Sigmoid colon (tissue), 7 donors: Measurements from ENCODE around the gene APRT. TPM values are rescaled to one million over a fixed set of nuclear protein-coding genes. Genes with fewer than 3 reads are reported as not detected.

ENCODE experiments used
- DNase-seq: peaks from one replicate; pipeline ENCODE4 v3.0.0-alpha.2; 2019
- H3K27ac ChIP-seq, 4 donors: fragments of 200-600 bp; sonication (generic); one replicate each; pipeline ENCODE4 v1.5.1; 2016 to 2019; ENCODE audit warnings: mild to moderate bottlenecking in 1 of 4
- H3K27me3 ChIP-seq, 3 donors: fragments of 200-600 bp; sonication (generic); one replicate each; pipeline ENCODE4 v1.5.1; 2019; ENCODE audit warnings: mild to moderate bottlenecking in 1 of 3
- H3K36me3 ChIP-seq, 4 donors: fragments of 200-600 bp; sonication (generic); one replicate each; pipeline ENCODE4 v1.5.1; 2016 to 2019
- H3K4me1 ChIP-seq, 4 donors: fragments of 200-600 bp; sonication (generic); one replicate each; pipeline ENCODE4 v1.5.1; 2017 to 2019
- H3K4me3 ChIP-seq, 4 donors: fragments of 200-600 bp; sonication (generic); one replicate each; pipeline ENCODE4 v1.5.1; 2017 to 2019; ENCODE audit warnings: mild to moderate bottlenecking in 2 of 4, moderate library complexity in 1 of 4
- H3K9me3 ChIP-seq, 4 donors: fragments of 200-600 bp in 3 of 4; sonication (generic) in 3 of 4; one replicate each; pipeline versions ENCODE4 v1.5.1 to v1.6.1; 2013 to 2019
- EP300 ChIP-seq, 4 donors: sonication (generic); formaldehyde crosslinking; IDR thresholded peaks; one replicate each; pipeline ENCODE4 v1.6.1; 2017; ENCODE audit warnings: antibody characterized with exemption in 4 of 4
- POLR2A ChIP-seq, 2 donors: fragments of 450-650 bp; IDR thresholded peaks; one replicate each; pipeline ENCODE4 v1.6.1; 2016; ENCODE audit warnings: antibody characterized with exemption in 2 of 2, mild to moderate bottlenecking in 2 of 2, moderate library complexity in 2 of 2
- POLR2AphosphoS5 ChIP-seq, 4 donors: sonication (generic); formaldehyde crosslinking; IDR thresholded peaks; one replicate each; pipeline ENCODE4 v1.6.1; 2017; ENCODE audit warnings: antibody characterized with exemption in 4 of 4
- WGBS, 2 donors: extraction: QIAGEN DNeasy Blood & Tissue Kit; methylation state at CpG; one replicate each; pipeline ENCODE4 v1.1.7; 2013; 5-methylcytosine and 5-hydroxymethylcytosine counted together
- intact Hi-C: fragments of 100-400 bp; cut with DNase I; formaldehyde crosslinking; loops from one replicate; pipeline ENCODE4 v1.15.1; 2023
- polyA plus RNA-seq, 3 donors: library from polyadenylated mRNA; stranded (reverse); fragments of 200-250 nt; gene quantifications; one replicate each; pipeline ENCODE4 v1.2.3, GENCODE V29; 2013
- total RNA-seq, 4 donors: library from RNA; depleted of rRNA; stranded (reverse); fragments of >200 nt; gene quantifications; one replicate each; pipeline ENCODE4 v1.1.0, GENCODE V29; 2016
- TF ChIP-seq, protein P1 (sequence below), 4 experiments: fragments of 450-650 bp in 3 of 4; fragments of 200-600 bp in 1 of 4; IDR thresholded peaks; one replicate each; pipeline ENCODE4 v1.5.1; 2016 to 2019; ENCODE audit warnings: antibody characterized with exemption in 4 of 4, mild to moderate bottlenecking in 3 of 4, moderate library complexity in 2 of 4
- donor health status: healthy with polysubstance abuse.
- donor health status: Bipolar disorder and iron deficiency.
- donor health status: healthy.

Gene APRT
- total and polyA plus RNA-seq, 7 donors = 56.6 to 329 (median 78.3) TPM

DNA sequence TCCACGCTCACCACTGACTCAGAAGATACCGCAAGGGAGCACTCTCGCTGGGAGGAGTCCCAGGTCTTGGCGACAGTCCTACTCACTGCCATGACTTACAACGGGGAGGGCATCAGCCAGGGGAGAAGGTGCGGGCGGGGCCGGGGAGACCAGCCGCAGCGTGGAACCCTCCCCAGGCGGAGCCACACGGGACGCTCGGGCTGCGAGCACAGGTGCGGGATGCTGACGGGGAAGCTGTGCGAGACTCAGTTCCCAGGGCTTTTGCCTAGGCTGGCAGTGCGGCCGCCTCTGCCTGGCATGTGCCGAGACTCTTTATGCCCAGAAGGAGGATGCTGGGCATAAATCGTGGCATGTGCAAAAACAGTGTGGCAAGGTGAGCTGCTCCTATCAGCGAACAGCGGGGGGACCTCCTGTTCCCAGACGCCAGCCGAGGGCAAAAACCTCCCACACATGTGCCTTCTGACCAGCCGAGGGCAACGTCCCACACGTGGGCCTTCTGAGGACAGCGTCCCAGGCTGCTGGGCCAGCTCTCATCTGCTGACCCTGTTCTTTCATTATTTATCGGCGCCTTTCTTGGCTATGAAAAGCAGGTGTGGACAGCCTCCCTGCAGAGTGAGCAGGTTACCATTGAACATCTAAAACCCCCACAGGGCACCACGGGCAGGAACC is 38.9 kb upstream of the APRT start:
- 93 to 96% methylated on average over 33 of the region's 33 CpGs for WGBS, 2 donors
- DNase-seq = no peak
- H3K4me1 ChIP-seq = peaks cover 0 to 6% (median 4%) of the 10 kb centered on the region in 4 donors
- H3K9me3 ChIP-seq = no peaks in the 10 kb centered on the region
- H3K36me3 ChIP-seq = peaks cover 0 to 36% (median 2%) of the 10 kb centered on the region in 4 donors
- no peak overlapping the region for H3K4me3 ChIP-seq
- intact Hi-C loops = no loop called here
- TF ChIP-seq POLR2A (IDR thresholded peaks at IDR 0.05) (no peak), EP300 (IDR thresholded peaks at IDR 0.05) (no peak), POLR2AphosphoS5 (IDR thresholded peaks at IDR 0.05) (no peak)
- TF ChIP-seq, protein P1, sequence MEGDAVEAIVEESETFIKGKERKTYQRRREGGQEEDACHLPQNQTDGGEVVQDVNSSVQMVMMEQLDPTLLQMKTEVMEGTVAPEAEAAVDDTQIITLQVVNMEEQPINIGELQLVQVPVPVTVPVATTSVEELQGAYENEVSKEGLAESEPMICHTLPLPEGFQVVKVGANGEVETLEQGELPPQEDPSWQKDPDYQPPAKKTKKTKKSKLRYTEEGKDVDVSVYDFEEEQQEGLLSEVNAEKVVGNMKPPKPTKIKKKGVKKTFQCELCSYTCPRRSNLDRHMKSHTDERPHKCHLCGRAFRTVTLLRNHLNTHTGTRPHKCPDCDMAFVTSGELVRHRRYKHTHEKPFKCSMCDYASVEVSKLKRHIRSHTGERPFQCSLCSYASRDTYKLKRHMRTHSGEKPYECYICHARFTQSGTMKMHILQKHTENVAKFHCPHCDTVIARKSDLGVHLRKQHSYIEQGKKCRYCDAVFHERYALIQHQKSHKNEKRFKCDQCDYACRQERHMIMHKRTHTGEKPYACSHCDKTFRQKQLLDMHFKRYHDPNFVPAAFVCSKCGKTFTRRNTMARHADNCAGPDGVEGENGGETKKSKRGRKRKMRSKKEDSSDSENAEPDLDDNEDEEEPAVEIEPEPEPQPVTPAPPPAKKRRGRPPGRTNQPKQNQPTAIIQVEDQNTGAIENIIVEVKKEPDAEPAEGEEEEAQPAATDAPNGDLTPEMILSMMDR (IDR thresholded peaks at IDR 0.05) = no peak
- H3K27ac ChIP-seq = no peak overlapping the region
- H3K27me3 ChIP-seq = no peaks in the 10 kb centered on the region

DNA sequence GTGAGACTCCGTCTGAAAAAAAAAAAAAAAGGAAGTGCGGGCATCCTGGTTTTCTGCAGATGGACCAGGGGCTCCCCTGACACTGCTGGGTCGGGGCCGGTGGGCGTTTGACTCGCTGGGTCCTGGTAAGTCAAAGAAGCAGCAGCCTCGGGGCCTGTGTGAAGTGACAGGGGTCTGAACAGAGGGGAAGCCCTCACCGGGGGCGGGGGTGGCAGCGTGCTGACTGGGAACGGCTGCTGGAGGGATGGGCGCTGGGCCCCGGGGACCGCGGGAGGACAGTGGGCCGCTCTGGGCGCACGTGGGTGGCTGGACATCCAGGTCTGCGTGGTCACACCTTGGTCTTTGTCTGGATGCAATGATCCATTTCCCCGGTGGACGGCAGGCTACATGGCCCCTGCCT is 36.8 kb upstream of the APRT start:
- 93 to 95% methylated on average over 21 of the region's 21 CpGs for WGBS, 2 donors
- H3K9me3 ChIP-seq = no peaks in the 10 kb centered on the region
- no peaks in the 10 kb centered on the region for H3K4me1 ChIP-seq
- no peaks in the 10 kb centered on the region for H3K27me3 ChIP-seq
- peaks cover 0 to 33% (median 2%) of the 10 kb centered on the region in 4 donors for H3K36me3 ChIP-seq
- no peak overlapping the region for H3K27ac ChIP-seq
- H3K4me3 ChIP-seq = no peak overlapping the region
- intact Hi-C loops = no loop called here
- DNase-seq = no peak
- TF ChIP-seq POLR2A (IDR thresholded peaks at IDR 0.05) (no peak), POLR2AphosphoS5 (IDR thresholded peaks at IDR 0.05) (no peak), EP300 (IDR thresholded peaks at IDR 0.05) (no peak)
- TF ChIP-seq, protein P1 (IDR thresholded peaks at IDR 0.05) = no peak

DNA sequence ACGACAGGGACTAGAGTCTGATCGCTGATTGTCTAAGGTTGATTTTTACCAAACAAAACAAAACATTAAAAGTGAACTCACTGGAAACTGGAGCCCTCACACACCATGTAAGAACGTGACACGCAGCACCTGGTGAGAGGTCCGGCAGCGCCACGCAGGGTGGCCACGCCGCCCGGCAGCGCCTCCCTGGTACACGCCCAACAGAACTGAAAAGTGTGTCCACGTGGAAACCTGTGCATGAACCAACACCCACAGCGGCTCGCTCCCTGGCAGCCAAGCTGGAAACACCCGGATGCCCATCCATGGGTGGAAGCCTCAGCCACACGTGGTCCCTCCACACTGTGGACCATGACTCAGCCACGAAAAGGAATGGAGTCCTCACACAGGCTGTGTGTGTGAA is 35.9 kb upstream of the APRT start:
- no peak for DNase-seq
- WGBS, 2 donors = 90 to 94% methylated on average over 18 of the region's 18 CpGs
- no peaks in the 10 kb centered on the region for H3K27me3 ChIP-seq
- peaks cover 0 to 33% (median 2%) of the 10 kb centered on the region in 4 donors for H3K36me3 ChIP-seq
- no peak overlapping the region for H3K27ac ChIP-seq
- intact Hi-C loops = no loop called here
- H3K4me1 ChIP-seq = no peaks in the 10 kb centered on the region
- H3K9me3 ChIP-seq = no peaks in the 10 kb centered on the region
- no peak overlapping the region for H3K4me3 ChIP-seq
- TF ChIP-seq EP300 (IDR thresholded peaks at IDR 0.05) (no peak), POLR2AphosphoS5 (IDR thresholded peaks at IDR 0.05) (no peak), POLR2A (IDR thresholded peaks at IDR 0.05) (no peak)
- TF ChIP-seq, protein P1 (IDR thresholded peaks at IDR 0.05) = no peak

DNA sequence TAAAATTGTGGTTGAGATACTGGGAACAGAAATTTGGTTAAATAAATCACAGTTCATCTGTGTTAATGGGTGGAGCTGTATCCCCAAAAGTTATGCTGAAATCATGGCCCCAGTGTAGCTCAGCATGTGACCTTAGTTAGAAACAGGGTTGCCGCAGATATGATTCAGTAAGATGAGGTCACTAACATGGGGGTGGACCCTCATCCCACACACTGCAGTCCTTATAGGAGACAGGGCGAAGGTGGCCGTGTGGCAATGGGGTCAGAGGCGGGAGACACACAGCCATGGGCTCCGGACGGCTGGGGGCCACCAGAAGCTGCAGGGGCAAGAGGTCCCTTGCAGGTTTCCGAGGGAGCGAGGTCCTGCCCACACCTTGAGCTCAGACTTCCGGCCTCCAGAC is 34.4 kb upstream of the APRT start:
- Histone ChIP-seq H3K4me3 (no peak overlapping the region), H3K9me3 (no peaks in the 10 kb centered on the region), H3K4me1 (no peaks in the 10 kb centered on the region), H3K27ac (no peak overlapping the region), H3K36me3 (peaks cover 0 to 34% (median 6%) of the 10 kb centered on the region in 4 donors), H3K27me3 (no peaks in the 10 kb centered on the region)
- WGBS, 2 donors = 96% methylated on average over 9 of the region's 9 CpGs
- intact Hi-C loops = no loop called here
- TF ChIP-seq POLR2AphosphoS5 (IDR thresholded peaks at IDR 0.05) (no peak), EP300 (IDR thresholded peaks at IDR 0.05) (no peak), POLR2A (IDR thresholded peaks at IDR 0.05) (no peak)
- TF ChIP-seq, protein P1 (IDR thresholded peaks at IDR 0.05) = no peak
- DNase-seq = no peak
